C4-2B (cell line): ENCODE data around the gene GUCA1A.

Experiments used
- ZFX ChIP-seq: fragments of 450-650 bp; IDR thresholded peaks from 2 replicates; pipeline ENCODE4 v1.6.1; 2017
- TF ChIP-seq, protein P1 (sequence below): fragments of 450-650 bp; conservative IDR thresholded peaks from 2 replicates; pipeline ENCODE4 v1.5.1; 2017; ENCODE audit warnings: mild to moderate bottlenecking

DNA sequence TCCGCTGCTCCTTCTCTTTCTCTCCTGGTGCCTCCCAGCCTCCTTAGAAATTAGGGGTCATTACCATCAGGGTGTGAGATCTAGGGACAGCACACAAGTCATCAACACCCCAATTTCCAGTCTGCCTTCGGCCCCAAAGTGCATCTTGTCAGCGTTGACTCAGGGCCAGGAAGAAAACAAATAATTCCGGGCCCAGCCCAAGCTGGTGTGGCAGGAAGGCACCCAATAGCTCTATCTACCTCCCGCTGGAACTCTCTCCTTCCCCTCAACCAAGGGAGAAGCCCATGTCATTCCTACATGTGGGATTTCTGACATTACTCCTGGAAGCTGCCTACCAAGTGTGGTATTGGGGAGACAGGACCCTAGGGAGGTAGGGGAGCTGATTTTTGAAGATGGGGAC lies 19.2 kb upstream of the GUCA1A start:
- TF ChIP-seq, protein P1, sequence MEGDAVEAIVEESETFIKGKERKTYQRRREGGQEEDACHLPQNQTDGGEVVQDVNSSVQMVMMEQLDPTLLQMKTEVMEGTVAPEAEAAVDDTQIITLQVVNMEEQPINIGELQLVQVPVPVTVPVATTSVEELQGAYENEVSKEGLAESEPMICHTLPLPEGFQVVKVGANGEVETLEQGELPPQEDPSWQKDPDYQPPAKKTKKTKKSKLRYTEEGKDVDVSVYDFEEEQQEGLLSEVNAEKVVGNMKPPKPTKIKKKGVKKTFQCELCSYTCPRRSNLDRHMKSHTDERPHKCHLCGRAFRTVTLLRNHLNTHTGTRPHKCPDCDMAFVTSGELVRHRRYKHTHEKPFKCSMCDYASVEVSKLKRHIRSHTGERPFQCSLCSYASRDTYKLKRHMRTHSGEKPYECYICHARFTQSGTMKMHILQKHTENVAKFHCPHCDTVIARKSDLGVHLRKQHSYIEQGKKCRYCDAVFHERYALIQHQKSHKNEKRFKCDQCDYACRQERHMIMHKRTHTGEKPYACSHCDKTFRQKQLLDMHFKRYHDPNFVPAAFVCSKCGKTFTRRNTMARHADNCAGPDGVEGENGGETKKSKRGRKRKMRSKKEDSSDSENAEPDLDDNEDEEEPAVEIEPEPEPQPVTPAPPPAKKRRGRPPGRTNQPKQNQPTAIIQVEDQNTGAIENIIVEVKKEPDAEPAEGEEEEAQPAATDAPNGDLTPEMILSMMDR: no peak
- TF ChIP-seq ZFX: no peak
